Measurements from ENCODE around the gene NSUN5.

The NSUN5 gene

DNA sequence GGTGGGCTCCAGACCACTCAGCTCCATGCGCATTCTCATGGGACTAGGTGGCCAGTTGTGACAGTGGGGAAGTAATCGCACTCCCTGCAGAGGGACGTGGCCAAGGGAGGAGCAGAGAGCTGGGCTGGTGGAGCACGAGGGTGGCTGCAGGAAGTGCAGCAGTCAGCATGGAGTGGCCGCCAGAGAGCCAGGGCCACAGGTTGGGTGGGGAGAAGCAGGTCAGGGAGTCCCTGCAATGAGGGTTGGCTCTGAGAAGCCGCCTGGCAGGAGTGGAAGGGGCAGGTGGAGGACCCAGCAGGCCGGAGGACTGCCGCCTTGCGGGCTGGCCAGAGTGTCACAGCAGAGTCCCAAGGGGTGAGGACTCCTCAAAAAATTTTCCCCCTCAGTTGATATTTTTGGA is 45.6 kb upstream of the NSUN5 start:
- H3K36me3 ChIP-seq (ENCODE audit: control insufficient read depth in 2 of 2, insufficient read depth in 1 of 2, low read length in 2 of 2) = no peaks in the 10 kb centered on the region
- no peaks in the 10 kb centered on the region for H3K9me3 ChIP-seq (ENCODE audit: control insufficient read depth, insufficient read depth, low read depth, low read length)
- H3K4me3 ChIP-seq (ENCODE audit: low read depth, low read length) = no peak overlapping the region
- TF ChIP-seq, protein P1, sequence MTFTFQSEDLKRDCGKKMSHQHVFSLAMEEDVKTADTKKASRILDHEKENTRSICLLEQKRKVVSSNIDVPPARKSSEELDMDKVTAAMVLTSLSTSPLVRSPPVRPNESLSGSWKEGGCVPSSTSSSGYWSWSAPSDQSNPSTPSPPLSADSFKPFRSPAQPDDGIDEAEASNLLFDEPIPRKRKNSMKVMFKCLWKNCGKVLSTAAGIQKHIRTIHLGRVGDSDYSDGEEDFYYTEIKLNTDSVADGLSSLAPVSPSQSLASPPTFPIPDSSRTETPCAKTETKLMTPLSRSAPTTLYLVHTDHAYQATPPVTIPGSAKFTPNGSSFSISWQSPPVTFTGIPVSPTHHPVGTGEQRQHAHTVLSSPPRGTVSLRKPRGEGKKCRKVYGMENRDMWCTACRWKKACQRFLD (tag by site-specific recombination; IDR thresholded peaks at IDR 0.05) = no peak
- peaks cover 6% of the 10 kb centered on the region for H3K4me1 ChIP-seq (ENCODE audit: control insufficient read depth, insufficient read depth, low read length)
- POLR2A ChIA-PET = no interaction called here
- CTCF ChIA-PET = no interaction called here
- H3K27ac ChIP-seq (ENCODE audit: extremely low read depth, low read depth, low read length) = no peak overlapping the region

DNA sequence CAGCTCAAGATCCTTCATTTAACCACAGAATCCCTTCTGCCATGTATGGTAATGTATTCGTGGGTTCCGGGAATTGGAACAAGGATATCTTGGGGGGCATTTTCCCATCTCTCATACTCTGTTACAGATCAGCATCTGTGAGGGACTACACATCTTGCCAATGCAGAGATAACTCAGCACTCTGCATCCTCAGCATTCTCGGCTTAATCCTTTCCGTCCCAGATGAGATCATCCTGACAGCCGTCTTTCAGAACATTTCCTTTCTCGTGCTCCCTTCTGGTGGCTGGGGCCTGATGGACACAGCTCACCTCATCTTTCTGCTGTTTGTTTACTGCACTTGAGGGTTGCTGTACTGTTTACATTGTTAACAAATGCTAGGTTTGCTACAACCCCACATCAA is 44.6 kb upstream of the NSUN5 start:
- ChIA-PET POLR2A (interaction anchor here (0.7 to 0.9 kb wide), 2 partner anchors 23 to 79 kb away, joined by 4 to 5 read pairs; no protein-coding TSS in a partner anchor), CTCF (interaction anchor here (1.3 kb wide), 1 partner anchor 10 kb away, joined by 4 read pairs; no protein-coding TSS in a partner anchor)
- no peak for TF ChIP-seq ZNF169 (tag by site-specific recombination; IDR thresholded peaks at IDR 0.05)
- no peaks in the 10 kb centered on the region for H3K9me3 ChIP-seq (ENCODE audit: control insufficient read depth, insufficient read depth, low read depth, low read length)
- no peak overlapping the region for H3K4me3 ChIP-seq (ENCODE audit: low read depth, low read length)
- no peak overlapping the region for H3K27ac ChIP-seq (ENCODE audit: extremely low read depth, low read depth, low read length)
- peaks cover 2% of the 10 kb centered on the region; the same call in 1 of the 2 replicates for H3K4me1 ChIP-seq (ENCODE audit: control insufficient read depth, insufficient read depth, low read length)
- no peaks in the 10 kb centered on the region for H3K36me3 ChIP-seq (ENCODE audit: control insufficient read depth in 2 of 2, insufficient read depth in 1 of 2, low read length in 2 of 2)

DNA sequence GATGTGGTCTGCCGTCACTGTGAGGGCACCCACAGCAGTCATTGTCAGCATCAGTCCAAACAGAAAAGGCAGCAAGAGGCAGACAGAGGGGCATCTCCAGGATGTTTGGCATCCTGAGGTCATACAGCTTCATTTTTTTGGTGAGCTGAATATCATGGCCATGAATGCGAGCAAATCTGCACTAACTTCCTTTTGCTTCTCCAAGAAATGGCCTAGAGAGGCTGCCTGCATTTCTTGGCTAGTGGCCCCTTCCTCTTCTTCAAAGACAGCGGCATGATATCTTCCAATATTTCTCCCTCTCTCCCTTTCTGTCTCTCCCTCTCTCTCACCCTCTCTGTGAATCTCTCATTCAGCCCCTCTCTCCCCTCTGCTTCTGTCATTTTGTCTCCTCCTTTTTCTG is 44.2 kb upstream of the NSUN5 start:
- no peak overlapping the region for H3K4me3 ChIP-seq (ENCODE audit: low read depth, low read length)
- POLR2A ChIA-PET = interaction anchor here (0.7 to 0.9 kb wide), 2 partner anchors 23 to 80 kb away, joined by 4 to 5 read pairs; no protein-coding TSS in a partner anchor

DNA sequence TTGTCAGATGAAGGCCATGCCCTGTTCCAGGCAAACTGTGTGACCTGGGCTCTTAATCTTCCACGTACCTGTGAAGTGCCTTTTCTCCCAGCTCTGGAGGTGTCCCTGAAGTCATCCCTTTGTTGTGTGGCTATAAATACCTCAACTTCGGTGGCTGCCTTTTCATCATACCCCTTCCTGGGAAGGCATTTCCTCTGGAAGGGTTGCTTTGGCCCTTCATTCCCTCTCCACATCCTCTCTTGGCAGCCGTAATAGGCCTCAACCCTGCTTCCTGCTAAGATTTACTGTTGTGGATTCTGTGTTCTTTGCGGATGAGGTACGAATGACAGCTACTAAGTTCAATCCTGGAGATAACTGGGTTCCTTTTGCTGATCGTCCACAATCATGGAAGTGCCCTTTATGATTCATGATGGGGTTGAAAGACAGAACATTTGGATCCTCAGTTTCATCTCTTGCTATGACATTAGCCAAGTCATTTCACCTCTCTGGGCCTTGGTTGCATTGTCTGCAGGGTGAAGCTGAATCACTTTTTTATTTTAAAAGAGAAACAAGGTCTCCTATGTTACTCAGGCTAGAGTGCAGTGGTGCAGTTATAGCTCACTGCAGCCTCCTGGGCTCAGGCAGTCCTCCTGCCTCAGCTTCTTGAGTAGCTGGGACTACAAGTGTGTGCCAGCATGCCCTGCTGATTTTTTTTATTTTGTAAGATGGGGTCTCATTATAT is 43.0 kb upstream of the NSUN5 start:
- no peak overlapping the region for H3K27ac ChIP-seq (ENCODE audit: extremely low read depth, low read depth, low read length)
- ChIA-PET CTCF (no interaction called here), POLR2A (interaction anchor here (0.6 kb wide), 1 partner anchor 325 kb away, joined by 4 read pairs; no protein-coding TSS in a partner anchor)
- no peaks in the 10 kb centered on the region for H3K9me3 ChIP-seq (ENCODE audit: control insufficient read depth, insufficient read depth, low read depth, low read length)
- no peaks in the 10 kb centered on the region for H3K36me3 ChIP-seq (ENCODE audit: control insufficient read depth in 2 of 2, insufficient read depth in 1 of 2, low read length in 2 of 2)
- H3K4me1 ChIP-seq (ENCODE audit: control insufficient read depth, insufficient read depth, low read length) = no peaks in the 10 kb centered on the region
- no peak overlapping the region for H3K4me3 ChIP-seq (ENCODE audit: low read depth, low read length)
- TF ChIP-seq ZBTB7A (tag by site-specific recombination; IDR thresholded peaks at IDR 0.05; ENCODE audit: low read depth) (no peak), ZNF514 (tag by site-specific recombination; IDR thresholded peaks at IDR 0.05) (no peak), PRDM1 (tag by site-specific recombination; IDR thresholded peaks at IDR 0.05) (no peak), ZSCAN16 (tag by site-specific recombination; IDR thresholded peaks at IDR 0.05) (no peak), ZNF629 (tag by site-specific recombination; IDR thresholded peaks at IDR 0.05) (no peak), IKZF3 (tag by site-specific recombination; IDR thresholded peaks at IDR 0.05) (no peak), ZNF48 (tag by site-specific recombination; IDR thresholded peaks at IDR 0.05) (no peak), ZNF114 (tag by site-specific recombination; IDR thresholded peaks at IDR 0.05) (no peak), WT1 (tag by site-specific recombination; IDR thresholded peaks at IDR 0.05) (no peak), ZNF2 (tag by site-specific recombination; IDR thresholded peaks at IDR 0.05) (no peak)
- TF ChIP-seq, protein P2, sequence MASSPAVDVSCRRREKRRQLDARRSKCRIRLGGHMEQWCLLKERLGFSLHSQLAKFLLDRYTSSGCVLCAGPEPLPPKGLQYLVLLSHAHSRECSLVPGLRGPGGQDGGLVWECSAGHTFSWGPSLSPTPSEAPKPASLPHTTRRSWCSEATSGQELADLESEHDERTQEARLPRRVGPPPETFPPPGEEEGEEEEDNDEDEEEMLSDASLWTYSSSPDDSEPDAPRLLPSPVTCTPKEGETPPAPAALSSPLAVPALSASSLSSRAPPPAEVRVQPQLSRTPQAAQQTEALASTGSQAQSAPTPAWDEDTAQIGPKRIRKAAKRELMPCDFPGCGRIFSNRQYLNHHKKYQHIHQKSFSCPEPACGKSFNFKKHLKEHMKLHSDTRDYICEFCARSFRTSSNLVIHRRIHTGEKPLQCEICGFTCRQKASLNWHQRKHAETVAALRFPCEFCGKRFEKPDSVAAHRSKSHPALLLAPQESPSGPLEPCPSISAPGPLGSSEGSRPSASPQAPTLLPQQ (tag by site-specific recombination; IDR thresholded peaks at IDR 0.05) = no peak
- TF ChIP-seq, protein P3, sequence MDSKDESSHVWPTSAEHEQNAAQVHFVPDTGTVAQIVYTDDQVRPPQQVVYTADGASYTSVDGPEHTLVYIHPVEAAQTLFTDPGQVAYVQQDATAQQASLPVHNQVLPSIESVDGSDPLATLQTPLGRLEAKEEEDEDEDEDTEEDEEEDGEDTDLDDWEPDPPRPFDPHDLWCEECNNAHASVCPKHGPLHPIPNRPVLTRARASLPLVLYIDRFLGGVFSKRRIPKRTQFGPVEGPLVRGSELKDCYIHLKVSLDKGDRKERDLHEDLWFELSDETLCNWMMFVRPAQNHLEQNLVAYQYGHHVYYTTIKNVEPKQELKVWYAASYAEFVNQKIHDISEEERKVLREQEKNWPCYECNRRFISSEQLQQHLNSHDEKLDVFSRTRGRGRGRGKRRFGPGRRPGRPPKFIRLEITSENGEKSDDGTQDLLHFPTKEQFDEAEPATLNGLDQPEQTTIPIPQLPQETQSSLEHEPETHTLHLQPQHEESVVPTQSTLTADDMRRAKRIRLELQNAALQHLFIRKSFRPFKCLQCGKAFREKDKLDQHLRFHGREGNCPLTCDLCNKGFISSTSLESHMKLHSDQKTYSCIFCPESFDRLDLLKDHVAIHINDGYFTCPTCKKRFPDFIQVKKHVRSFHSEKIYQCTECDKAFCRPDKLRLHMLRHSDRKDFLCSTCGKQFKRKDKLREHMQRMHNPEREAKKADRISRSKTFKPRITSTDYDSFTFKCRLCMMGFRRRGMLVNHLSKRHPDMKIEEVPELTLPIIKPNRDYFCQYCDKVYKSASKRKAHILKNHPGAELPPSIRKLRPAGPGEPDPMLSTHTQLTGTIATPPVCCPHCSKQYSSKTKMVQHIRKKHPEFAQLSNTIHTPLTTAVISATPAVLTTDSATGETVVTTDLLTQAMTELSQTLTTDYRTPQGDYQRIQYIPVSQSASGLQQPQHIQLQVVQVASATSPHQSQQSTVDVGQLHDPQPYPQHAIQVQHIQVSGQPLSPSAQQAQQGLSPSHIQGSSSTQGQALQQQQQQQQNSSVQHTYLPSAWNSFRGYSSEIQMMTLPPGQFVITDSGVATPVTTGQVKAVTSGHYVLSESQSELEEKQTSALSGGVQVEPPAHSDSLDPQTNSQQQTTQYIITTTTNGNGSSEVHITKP (tag by site-specific recombination; IDR thresholded peaks at IDR 0.05) = no peak

More for the DNA sequence above, 44.2 kb upstream of the NSUN5 start:
- Histone ChIP-seq H3K4me1 (ENCODE audit: control insufficient read depth, insufficient read depth, low read length) (peaks cover under 1% of the 10 kb centered on the region; the same call in 1 of the 2 replicates), H3K36me3 (ENCODE audit: control insufficient read depth in 2 of 2, insufficient read depth in 1 of 2, low read length in 2 of 2) (no peaks in the 10 kb centered on the region), H3K9me3 (ENCODE audit: control insufficient read depth, insufficient read depth, low read depth, low read length) (no peaks in the 10 kb centered on the region), H3K27ac (ENCODE audit: extremely low read depth, low read depth, low read length) (no peak overlapping the region)
- CTCF ChIA-PET = interaction anchor here (1.3 kb wide), 1 partner anchor 9 kb away, joined by 4 read pairs; no protein-coding TSS in a partner anchor
- TF ChIP-seq SETDB1 (IDR thresholded peaks at IDR 0.05; ENCODE audit: insufficient read length, low read length) (peak; percentile 59), ZNF664 (tag by site-specific recombination; IDR thresholded peaks at IDR 0.05) (no peak), ZNF585B (tag by site-specific recombination; IDR thresholded peaks at IDR 0.05) (no peak)
- TF ChIP-seq, protein P4, sequence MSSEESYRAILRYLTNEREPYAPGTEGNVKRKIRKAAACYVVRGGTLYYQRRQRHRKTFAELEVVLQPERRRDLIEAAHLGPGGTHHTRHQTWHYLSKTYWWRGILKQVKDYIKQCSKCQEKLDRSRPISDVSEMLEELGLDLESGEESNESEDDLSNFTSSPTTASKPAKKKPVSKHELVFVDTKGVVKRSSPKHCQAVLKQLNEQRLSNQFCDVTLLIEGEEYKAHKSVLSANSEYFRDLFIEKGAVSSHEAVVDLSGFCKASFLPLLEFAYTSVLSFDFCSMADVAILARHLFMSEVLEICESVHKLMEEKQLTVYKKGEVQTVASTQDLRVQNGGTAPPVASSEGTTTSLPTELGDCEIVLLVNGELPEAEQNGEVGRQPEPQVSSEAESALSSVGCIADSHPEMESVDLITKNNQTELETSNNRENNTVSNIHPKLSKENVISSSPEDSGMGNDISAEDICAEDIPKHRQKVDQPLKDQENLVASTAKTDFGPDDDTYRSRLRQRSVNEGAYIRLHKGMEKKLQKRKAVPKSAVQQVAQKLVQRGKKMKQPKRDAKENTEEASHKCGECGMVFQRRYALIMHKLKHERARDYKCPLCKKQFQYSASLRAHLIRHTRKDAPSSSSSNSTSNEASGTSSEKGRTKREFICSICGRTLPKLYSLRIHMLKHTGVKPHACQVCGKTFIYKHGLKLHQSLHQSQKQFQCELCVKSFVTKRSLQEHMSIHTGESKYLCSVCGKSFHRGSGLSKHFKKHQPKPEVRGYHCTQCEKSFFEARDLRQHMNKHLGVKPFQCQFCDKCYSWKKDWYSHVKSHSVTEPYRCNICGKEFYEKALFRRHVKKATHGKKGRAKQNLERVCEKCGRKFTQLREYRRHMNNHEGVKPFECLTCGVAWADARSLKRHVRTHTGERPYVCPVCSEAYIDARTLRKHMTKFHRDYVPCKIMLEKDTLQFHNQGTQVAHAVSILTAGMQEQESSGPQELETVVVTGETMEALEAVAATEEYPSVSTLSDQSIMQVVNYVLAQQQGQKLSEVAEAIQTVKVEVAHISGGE (tag by site-specific recombination; conservative IDR thresholded peaks at IDR 0.05; ENCODE audit: low read depth) = no peak
